ENCODE results near the gene TMEM30B.
A peak's percentile ranks its signal among the peaks of the same experiment; 100 is the strongest.

The TMEM30B gene

GRCh38 chr14:61266891-61267740 is 14.0 kb downstream of the TMEM30B start:
- H3K27me3 Mint-ChIP-seq = peaks cover 44% of the 10 kb centered on the region
- ATAC-seq (no peak), DNase-seq (no peak)
- peaks cover 3% of the 10 kb centered on the region for H3K4me1 Mint-ChIP-seq
- no peak overlapping the region for H3K4me3 Mint-ChIP-seq
- no peaks in the 10 kb centered on the region for H3K9me3 Mint-ChIP-seq
- no peak overlapping the region for H3K27ac Mint-ChIP-seq
- no peaks in the 10 kb centered on the region for H3K36me3 Mint-ChIP-seq (ENCODE audit: low read depth)

GRCh38 chr14:61266436-61266835 is 14.7 kb downstream of the TMEM30B start:
- H3K4me3 Mint-ChIP-seq = no peak overlapping the region
- peaks cover 44% of the 10 kb centered on the region for H3K27me3 Mint-ChIP-seq
- H3K9me3 Mint-ChIP-seq = no peaks in the 10 kb centered on the region
- no peak overlapping the region for H3K27ac Mint-ChIP-seq
- no peak for ATAC-seq
- DNase-seq = no peak
- H3K36me3 Mint-ChIP-seq (ENCODE audit: low read depth) = no peaks in the 10 kb centered on the region
- peaks cover 3% of the 10 kb centered on the region for H3K4me1 Mint-ChIP-seq

GRCh38 chr14:61264651-61265050 is 16.5 kb downstream of the TMEM30B start:
- Mint-ChIP-seq H3K27me3 (peaks cover 37% of the 10 kb centered on the region), H3K4me3 (no peak overlapping the region), H3K27ac (no peak overlapping the region), H3K4me1 (peaks cover 2% of the 10 kb centered on the region), H3K9me3 (no peaks in the 10 kb centered on the region), H3K36me3 (ENCODE audit: low read depth) (no peaks in the 10 kb centered on the region)
- ATAC-seq (no peak), DNase-seq (no peak)

GRCh38 chr14:61264010-61264571 is 17.0 kb downstream of the TMEM30B start:
- DNase-seq (no peak), ATAC-seq (no peak)
- Mint-ChIP-seq H3K9me3 (no peaks in the 10 kb centered on the region), H3K4me1 (no peaks in the 10 kb centered on the region), H3K27me3 (peaks cover 37% of the 10 kb centered on the region), H3K36me3 (ENCODE audit: low read depth) (no peaks in the 10 kb centered on the region), H3K4me3 (no peak overlapping the region), H3K27ac (no peak overlapping the region)

GRCh38 chr14:61262082-61262481 is 19.1 kb downstream of the TMEM30B start:
- no peak overlapping the region for H3K4me3 Mint-ChIP-seq
- DNase-seq (no peak), ATAC-seq (no peak)
- no peak overlapping the region for H3K27ac Mint-ChIP-seq
- H3K4me1 Mint-ChIP-seq = no peaks in the 10 kb centered on the region
- H3K9me3 Mint-ChIP-seq = no peaks in the 10 kb centered on the region
- no peaks in the 10 kb centered on the region for H3K36me3 Mint-ChIP-seq (ENCODE audit: low read depth)
- peaks cover 28% of the 10 kb centered on the region for H3K27me3 Mint-ChIP-seq

GRCh38 chr14:61260939-61261776 is 20.0 kb downstream of the TMEM30B start:
- Mint-ChIP-seq H3K36me3 (ENCODE audit: low read depth) (no peaks in the 10 kb centered on the region), H3K9me3 (no peaks in the 10 kb centered on the region), H3K27ac (no peak overlapping the region), H3K4me1 (no peaks in the 10 kb centered on the region), H3K4me3 (no peak overlapping the region), H3K27me3 (peaks cover 20% of the 10 kb centered on the region)
- DNase-seq (no peak), ATAC-seq (no peak)

- ATAC-seq (no peak), DNase-seq (no peak)
- Mint-ChIP-seq H3K9me3 (no peaks in the 10 kb centered on the region), H3K27ac (no peak overlapping the region), H3K36me3 (ENCODE audit: low read depth) (no peaks in the 10 kb centered on the region), H3K27me3 (peaks cover 11% of the 10 kb centered on the region), H3K4me3 (no peak overlapping the region), H3K4me1 (no peaks in the 10 kb centered on the region)
These were observed 22.2 kb downstream of the TMEM30B start for GRCh38 chr14:61258985-61259384.

- ATAC-seq = no peak
These were observed 23.6 kb downstream of the TMEM30B start for GRCh38 chr14:61257469-61258057.

GRCh38 chr14:61256826-61257468 is 24.2 kb downstream of the TMEM30B start:
- Mint-ChIP-seq H3K36me3 (ENCODE audit: low read depth) (no peaks in the 10 kb centered on the region), H3K4me3 (no peak overlapping the region), H3K27me3 (peaks cover 8% of the 10 kb centered on the region), H3K27ac (no peak overlapping the region), H3K4me1 (no peaks in the 10 kb centered on the region), H3K9me3 (no peaks in the 10 kb centered on the region)
- DNase-seq (no peak), ATAC-seq (no peak)

More at GRCh38 chr14:61257469-61258057, 23.6 kb downstream of the TMEM30B start:
- H3K36me3 Mint-ChIP-seq (ENCODE audit: low read depth) = no peaks in the 10 kb centered on the region
- no peaks in the 10 kb centered on the region for H3K9me3 Mint-ChIP-seq
- H3K27me3 Mint-ChIP-seq = peaks cover 12% of the 10 kb centered on the region
- H3K4me3 Mint-ChIP-seq = no peak overlapping the region
- no peak overlapping the region for H3K27ac Mint-ChIP-seq
- no peaks in the 10 kb centered on the region for H3K4me1 Mint-ChIP-seq
- no peak for DNase-seq

- H3K27ac Mint-ChIP-seq = no peak overlapping the region
- no peaks in the 10 kb centered on the region for H3K4me1 Mint-ChIP-seq
- H3K9me3 Mint-ChIP-seq = no peaks in the 10 kb centered on the region
- H3K36me3 Mint-ChIP-seq (ENCODE audit: low read depth) = no peaks in the 10 kb centered on the region
- ATAC-seq (no peak), DNase-seq (no peak)
- H3K27me3 Mint-ChIP-seq = peaks cover 7% of the 10 kb centered on the region
- no peak overlapping the region for H3K4me3 Mint-ChIP-seq
These were observed 25.2 kb downstream of the TMEM30B start for GRCh38 chr14:61255968-61256367.

- Mint-ChIP-seq H3K27me3 (peaks cover 3% of the 10 kb centered on the region), H3K4me1 (no peaks in the 10 kb centered on the region), H3K4me3 (no peak overlapping the region)
These were observed 26.2 kb downstream of the TMEM30B start for GRCh38 chr14:61254808-61255526.

GRCh38 chr14:61253064-61253738 is 27.9 kb downstream of the TMEM30B start:
- no peak overlapping the region for H3K27ac Mint-ChIP-seq

More at GRCh38 chr14:61254808-61255526, 26.2 kb downstream of the TMEM30B start:
- Mint-ChIP-seq H3K36me3 (ENCODE audit: low read depth) (no peaks in the 10 kb centered on the region), H3K27ac (no peak overlapping the region), H3K9me3 (no peaks in the 10 kb centered on the region)
- DNase-seq (no peak), ATAC-seq (no peak)

GRCh38 chr14:61252369-61253063 is 28.6 kb downstream of the TMEM30B start:
- Mint-ChIP-seq H3K9me3 (no peaks in the 10 kb centered on the region), H3K27ac (no peak overlapping the region), H3K27me3 (peaks cover 5% of the 10 kb centered on the region), H3K4me3 (no peak overlapping the region), H3K4me1 (no peaks in the 10 kb centered on the region), H3K36me3 (ENCODE audit: low read depth) (no peaks in the 10 kb centered on the region)
- DNase-seq (peak; percentile 61), ATAC-seq (peak; percentile 96)

More at GRCh38 chr14:61253064-61253738, 27.9 kb downstream of the TMEM30B start:
- Mint-ChIP-seq H3K4me3 (no peak overlapping the region), H3K4me1 (no peaks in the 10 kb centered on the region), H3K9me3 (no peaks in the 10 kb centered on the region), H3K36me3 (ENCODE audit: low read depth) (no peaks in the 10 kb centered on the region), H3K27me3 (peaks cover 5% of the 10 kb centered on the region)
- ATAC-seq (no peak), DNase-seq (no peak)
